Lung (tissue), 12 donors: Measurements from ENCODE around the gene BRAF. TPM values are rescaled to one million over a fixed set of nuclear protein-coding genes. Genes with fewer than 3 reads are reported as not detected.

Experiments
- ATAC-seq: fragments of 200-7000 bp; cut with Tn5 transposase; one replicate; pipeline ENCODE4 v1.9.1; 2020; ENCODE audit warnings: moderate number of reproducible peaks; ENCODE audit not compliant: insufficient read depth, low FRiP score
- DNase-seq, 3 donors: peaks; one replicate each; pipeline ENCODE4 v3.0.0-alpha.2; 2013 to 2017
- H3K27ac ChIP-seq, 2 donors: one replicate each; pipeline ENCODE4 v1.5.1; 2013; ENCODE audit warnings: mild to moderate bottlenecking in 2 of 2, moderate library complexity in 2 of 2, control low read depth in 1 of 2, inconsistent platforms in 1 of 2, low read depth in 1 of 2, low read length in 1 of 2
- H3K27me3 ChIP-seq, 3 donors: one replicate each; pipeline ENCODE4 v1.5.1; 2013; ENCODE audit warnings: low read length in 2 of 3; ENCODE audit not compliant: control insufficient read depth in 3 of 3, insufficient read depth in 3 of 3
- H3K36me3 ChIP-seq, 4 donors: one replicate each; pipeline ENCODE4 v1.5.1; 2013; ENCODE audit warnings: low read length in 4 of 4, mild to moderate bottlenecking in 1 of 4, moderate library complexity in 1 of 4; ENCODE audit not compliant: control insufficient read depth in 4 of 4, insufficient read depth in 4 of 4
- H3K4me1 ChIP-seq, 5 donors: one replicate each; pipeline ENCODE4 v1.5.1; 2013; ENCODE audit warnings: low read length in 5 of 5, mild to moderate bottlenecking in 2 of 5, moderate library complexity in 1 of 5; ENCODE audit not compliant: control insufficient read depth in 5 of 5, insufficient read depth in 5 of 5
- H3K4me3 ChIP-seq: one replicate; pipeline ENCODE4 v1.5.1; 2013; ENCODE audit warnings: mild to moderate bottlenecking, control low read depth, moderate library complexity
- H3K9ac ChIP-seq, 2 donors: one replicate each; pipeline ENCODE4 v1.5.1; 2013; ENCODE audit warnings: low read length in 2 of 2, control low read depth in 1 of 2; ENCODE audit not compliant: insufficient read depth in 1 of 2
- H3K9me3 ChIP-seq, 4 donors: one replicate each; pipeline ENCODE4 v1.5.1; 2013; ENCODE audit warnings: low read length in 3 of 4, mild to moderate bottlenecking in 1 of 4, moderate library complexity in 1 of 4; ENCODE audit not compliant: control insufficient read depth in 4 of 4, insufficient read depth in 3 of 4
- WGBS, 2 donors: extraction: QIAGEN DNeasy Blood & Tissue Kit; methylation state at CpG; one replicate each; pipeline ENCODE4 v1.1.7; 2013; 5-methylcytosine and 5-hydroxymethylcytosine counted together
- polyA plus RNA-seq, 2 donors: library from polyadenylated mRNA; stranded (reverse); fragments of 200-250 nt; gene quantifications; one replicate each; pipeline ENCODE4 v1.2.1, GENCODE V29; 2013
- total RNA-seq, 2 donors: library from RNA; depleted of rRNA in 1 of 2; stranded (reverse); fragments of >200 nt in 1 of 2; gene quantifications; one replicate each; pipeline ENCODE4 v1.2.1, GENCODE V29; 2014 to 2021
- TF ChIP-seq, protein P1 (sequence below): IDR thresholded peaks from 2 replicates; pipeline ENCODE4 v1.5.1; 2012; ENCODE audit warnings: mild to moderate bottlenecking; ENCODE audit errors: control extremely low read depth, extremely low read depth
- donor health status: control.
- donor health status: control.
- donor health status: Bipolar disorder and iron deficiency.
- donor health status: healthy.
- donor health status: DM: yes; HTN: yes; CAD: no.

Gene BRAF
- total and polyA plus RNA-seq, 4 donors: 6.5 to 111 (median 22.3) TPM

DNA sequence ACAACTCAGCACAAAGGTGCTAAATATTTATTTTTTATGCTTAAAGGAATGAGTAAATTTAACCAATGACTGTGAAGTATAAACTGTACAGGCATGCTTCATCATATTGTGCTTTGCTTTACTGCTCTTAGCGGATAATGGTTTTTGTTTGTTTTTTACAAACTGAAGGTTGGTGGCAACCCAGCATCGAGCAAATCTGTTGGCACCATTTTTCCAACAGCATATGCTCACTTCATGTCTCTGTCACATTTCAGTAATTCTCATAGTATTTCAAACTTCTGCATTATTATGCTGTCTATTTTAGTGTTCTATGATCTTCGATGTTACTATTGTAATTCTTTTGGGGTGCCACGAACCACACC lies 22.8 kb downstream of the BRAF start:
- TF ChIP-seq, protein P1, sequence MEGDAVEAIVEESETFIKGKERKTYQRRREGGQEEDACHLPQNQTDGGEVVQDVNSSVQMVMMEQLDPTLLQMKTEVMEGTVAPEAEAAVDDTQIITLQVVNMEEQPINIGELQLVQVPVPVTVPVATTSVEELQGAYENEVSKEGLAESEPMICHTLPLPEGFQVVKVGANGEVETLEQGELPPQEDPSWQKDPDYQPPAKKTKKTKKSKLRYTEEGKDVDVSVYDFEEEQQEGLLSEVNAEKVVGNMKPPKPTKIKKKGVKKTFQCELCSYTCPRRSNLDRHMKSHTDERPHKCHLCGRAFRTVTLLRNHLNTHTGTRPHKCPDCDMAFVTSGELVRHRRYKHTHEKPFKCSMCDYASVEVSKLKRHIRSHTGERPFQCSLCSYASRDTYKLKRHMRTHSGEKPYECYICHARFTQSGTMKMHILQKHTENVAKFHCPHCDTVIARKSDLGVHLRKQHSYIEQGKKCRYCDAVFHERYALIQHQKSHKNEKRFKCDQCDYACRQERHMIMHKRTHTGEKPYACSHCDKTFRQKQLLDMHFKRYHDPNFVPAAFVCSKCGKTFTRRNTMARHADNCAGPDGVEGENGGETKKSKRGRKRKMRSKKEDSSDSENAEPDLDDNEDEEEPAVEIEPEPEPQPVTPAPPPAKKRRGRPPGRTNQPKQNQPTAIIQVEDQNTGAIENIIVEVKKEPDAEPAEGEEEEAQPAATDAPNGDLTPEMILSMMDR: no peak
- H3K36me3 ChIP-seq: no peaks in the 10 kb centered on the region
- no peak overlapping the region for H3K27ac ChIP-seq
- no peaks in the 10 kb centered on the region for H3K27me3 ChIP-seq
- DNase-seq (no peak), ATAC-seq (no peak)
- peaks cover 0 to 3% (median 0%) of the 10 kb centered on the region in 5 donors for H3K4me1 ChIP-seq
- no peak overlapping the region for H3K4me3 ChIP-seq
- H3K9ac ChIP-seq: no peak overlapping the region
- WGBS, 2 donors: 80 to 82% methylated on average over 4 of the region's 4 CpGs
- peaks cover 0 to 7% (median 2%) of the 10 kb centered on the region in 4 donors for H3K9me3 ChIP-seq

DNA sequence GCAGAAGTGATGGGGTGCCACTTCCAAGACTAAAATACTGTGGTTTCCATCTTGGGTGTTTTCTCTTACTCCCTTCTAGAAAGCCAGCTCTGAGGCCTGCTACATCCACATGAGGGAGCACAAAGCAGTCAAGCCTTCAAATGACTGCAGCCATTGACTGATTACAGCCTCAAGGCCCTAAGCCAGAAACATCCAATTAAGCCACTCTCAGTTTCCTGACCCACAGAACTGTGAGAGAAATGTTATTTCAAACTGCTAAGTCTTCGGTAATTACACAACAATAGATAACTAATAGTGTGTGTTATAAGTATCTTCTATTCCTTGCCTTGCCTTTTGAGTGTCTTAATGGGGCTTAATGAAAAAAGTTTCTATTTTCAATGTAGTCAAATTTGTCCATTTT lies 24.8 kb downstream of the BRAF start:
- 49 to 78% methylated on average over 1 of the region's 1 CpG for WGBS, 2 donors

DNA sequence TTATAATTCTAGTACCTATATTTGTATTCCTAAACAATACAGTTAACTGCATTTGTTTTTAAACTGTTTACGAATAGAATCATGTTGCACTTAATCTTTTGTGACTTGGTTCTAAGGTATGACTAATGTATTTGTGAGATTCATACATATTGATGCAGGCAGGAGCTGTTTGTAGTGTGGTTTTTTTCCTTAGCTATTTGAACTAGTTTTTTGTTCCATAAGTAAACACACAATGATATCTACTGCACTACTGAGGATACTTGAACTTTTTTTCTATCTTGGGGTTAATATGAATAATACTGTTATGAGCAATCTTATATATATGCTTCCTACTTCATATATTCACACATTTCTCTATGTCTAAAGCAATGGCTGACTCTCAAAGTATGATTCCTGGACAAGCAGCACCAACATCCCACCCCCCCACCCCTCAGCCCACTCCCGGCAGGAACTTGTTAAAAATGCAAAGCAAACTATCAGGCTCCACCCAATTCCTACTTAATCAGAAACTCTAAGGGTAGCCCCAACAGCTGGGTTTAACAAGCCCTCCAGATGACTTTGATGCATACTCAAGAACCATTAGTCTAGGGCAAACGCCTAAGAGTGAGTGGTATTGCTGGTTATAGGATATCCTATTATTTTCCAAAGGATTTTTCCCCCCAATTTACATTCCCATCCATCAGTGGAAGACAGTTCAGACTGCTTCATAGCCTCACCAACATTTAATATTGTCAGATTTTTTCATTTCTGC lies 25.8 kb downstream of the BRAF start:
- 59 to 82% methylated on average over 3 of the region's 3 CpGs for WGBS, 2 donors
- no peaks in the 10 kb centered on the region for H3K27me3 ChIP-seq
- peaks cover 0 to 3% (median 0%) of the 10 kb centered on the region in 5 donors for H3K4me1 ChIP-seq
- no peak for ATAC-seq
- no peak overlapping the region for H3K9ac ChIP-seq
- DNase-seq: peak in 1 of 3 donors; percentile 17
- H3K27ac ChIP-seq: no peak overlapping the region
- H3K4me3 ChIP-seq: no peak overlapping the region
- H3K9me3 ChIP-seq: peaks cover 0 to 7% (median 2%) of the 10 kb centered on the region in 4 donors
- TF ChIP-seq, protein P1: no peak
- H3K36me3 ChIP-seq: peaks cover 0 to 3% (median 0%) of the 10 kb centered on the region in 4 donors

More for the DNA sequence above, 24.8 kb downstream of the BRAF start:
- H3K27ac ChIP-seq: no peak overlapping the region
- H3K9ac ChIP-seq: no peak overlapping the region
- TF ChIP-seq, protein P1: no peak
- H3K27me3 ChIP-seq: no peaks in the 10 kb centered on the region
- peaks cover 0 to 3% (median 0%) of the 10 kb centered on the region in 4 donors for H3K36me3 ChIP-seq
- ATAC-seq (no peak), DNase-seq (peak in 2 of 3 donors; percentile 11 to 46)
- H3K4me3 ChIP-seq: no peak overlapping the region
- H3K9me3 ChIP-seq: peaks cover 0 to 7% (median 2%) of the 10 kb centered on the region in 4 donors
- peaks cover 0 to 3% (median 0%) of the 10 kb centered on the region in 5 donors for H3K4me1 ChIP-seq
